GM23248 (cell line): ENCODE results near the gene SLC25A45. TPM values are rescaled to one million over a fixed set of nuclear protein-coding genes. Genes with fewer than 3 reads are reported as not detected.

Source experiments
- DNase-seq: peaks from one replicate; pipeline ENCODE4 v3.0.0-alpha.2; 2015
- H2AFZ ChIP-seq: fragments of 200-600 bp; sonication (generic); 2 replicates; pipeline ENCODE4 v1.6.1; 2016; ENCODE audit warnings: antibody characterized with exemption
- H3F3A ChIP-seq: fragments of 200-600 bp; sonication (generic); 2 replicates; pipeline ENCODE4 v1.6.1; 2016; ENCODE audit warnings: mild to moderate bottlenecking, antibody characterized with exemption, mixed run types; ENCODE audit not compliant: insufficient read depth
- H3K27ac ChIP-seq: fragments of 200-600 bp; sonication (generic); 2 replicates; pipeline ENCODE4 v1.5.1; 2016; ENCODE audit warnings: mild to moderate bottlenecking
- H3K27me3 ChIP-seq: fragments of 200-600 bp; sonication (generic); replicated peaks from 2 replicates; pipeline ENCODE4 v1.6.1; 2016; ENCODE audit warnings: mild to moderate bottlenecking; ENCODE audit not compliant: insufficient read depth
- H3K36me3 ChIP-seq: fragments of 200-600 bp; sonication (generic); 2 replicates; pipeline ENCODE4 v1.6.1; 2016; ENCODE audit warnings: low read depth, mild to moderate bottlenecking
- H3K4me1 ChIP-seq: fragments of 200-600 bp; sonication (generic); 2 replicates; pipeline ENCODE4 v1.6.1; 2016; ENCODE audit warnings: mild to moderate bottlenecking; ENCODE audit not compliant: insufficient read depth
- H3K4me2 ChIP-seq: fragments of 200-600 bp; sonication (generic); one replicate; pipeline ENCODE4 v1.6.1; 2016; ENCODE audit warnings: mild to moderate bottlenecking; ENCODE audit not compliant: unreplicated experiment
- H3K4me3 ChIP-seq: fragments of 200-600 bp; sonication (generic); 2 replicates; pipeline ENCODE4 v1.5.1; 2016; ENCODE audit warnings: mild to moderate bottlenecking
- H3K79me2 ChIP-seq: fragments of 200-600 bp; sonication (generic); 2 replicates; pipeline ENCODE4 v1.6.1; 2016; ENCODE audit warnings: mild to moderate bottlenecking; ENCODE audit not compliant: insufficient read depth
- H3K9ac ChIP-seq: fragments of 200-600 bp; sonication (generic); 2 replicates; pipeline ENCODE4 v1.6.1; 2016; ENCODE audit warnings: mild to moderate bottlenecking
- H3K9me2 ChIP-seq: fragments of 200-600 bp; sonication (generic); 2 replicates; pipeline ENCODE4 v1.6.1; 2016; ENCODE audit warnings: mixed run types, mild to moderate bottlenecking, moderate library complexity; ENCODE audit not compliant: insufficient read depth
- H3K9me3 ChIP-seq: fragments of 200-600 bp; sonication (generic); one replicate; pipeline ENCODE4 v1.6.1; 2017; ENCODE audit warnings: low read depth
- H4K20me1 ChIP-seq: fragments of 200-600 bp; sonication (generic); 2 replicates; pipeline ENCODE4 v1.6.0; 2016; ENCODE audit not compliant: insufficient read depth
- EZH2 ChIP-seq: fragments of 200-600 bp; sonication (generic); IDR thresholded peaks from 2 replicates; pipeline ENCODE4 v1.6.1; 2018; ENCODE audit warnings: antibody characterized with exemption, mild to moderate bottlenecking; ENCODE audit not compliant: insufficient read depth, poor library complexity, severe bottlenecking
- EZH2phosphoT487 ChIP-seq: fragments of 200-600 bp; sonication (generic); IDR thresholded peaks from 2 replicates; pipeline ENCODE4 v1.6.1; 2018; ENCODE audit warnings: antibody characterized with exemption, moderate library complexity, mild to moderate bottlenecking, low read depth; ENCODE audit not compliant: insufficient read depth
- WGBS, 2 experiments: methylation state at CpG; one replicate each; pipeline ENCODE4 v1.1.6; 2015 to 2017; ENCODE audit warnings: low lambda C conversion rate in 2 of 2, low coverage in 1 of 2; ENCODE audit errors: missing lambda C conversion rate in 2 of 2; 5-methylcytosine and 5-hydroxymethylcytosine counted together
- in situ Hi-C: fragments of 300-500 bp; cut with MboI; formaldehyde crosslinking; loops from 2 replicates; pipeline ENCODE4 v1.15.0; 2020
- polyA plus RNA-seq: library from polyadenylated mRNA; unstranded; fragments of >200 nt; fragmentation: Nextera tagmentation; extraction: Ambion mirVana; gene quantifications from 2 replicates; pipeline ENCODE4 v1.2.1, GENCODE V29; 2016
- total RNA-seq: library from RNA; depleted of rRNA; stranded (reverse); fragments of >200 nt; shearing (Covaris generic); gene quantifications from 2 replicates; pipeline ENCODE4 v1.2.3, GENCODE V29; 2014

Gene SLC25A45
- total and polyA plus RNA-seq, 2 experiments from 2014 or later, result 3.6 to 3.9 TPM

DNA sequence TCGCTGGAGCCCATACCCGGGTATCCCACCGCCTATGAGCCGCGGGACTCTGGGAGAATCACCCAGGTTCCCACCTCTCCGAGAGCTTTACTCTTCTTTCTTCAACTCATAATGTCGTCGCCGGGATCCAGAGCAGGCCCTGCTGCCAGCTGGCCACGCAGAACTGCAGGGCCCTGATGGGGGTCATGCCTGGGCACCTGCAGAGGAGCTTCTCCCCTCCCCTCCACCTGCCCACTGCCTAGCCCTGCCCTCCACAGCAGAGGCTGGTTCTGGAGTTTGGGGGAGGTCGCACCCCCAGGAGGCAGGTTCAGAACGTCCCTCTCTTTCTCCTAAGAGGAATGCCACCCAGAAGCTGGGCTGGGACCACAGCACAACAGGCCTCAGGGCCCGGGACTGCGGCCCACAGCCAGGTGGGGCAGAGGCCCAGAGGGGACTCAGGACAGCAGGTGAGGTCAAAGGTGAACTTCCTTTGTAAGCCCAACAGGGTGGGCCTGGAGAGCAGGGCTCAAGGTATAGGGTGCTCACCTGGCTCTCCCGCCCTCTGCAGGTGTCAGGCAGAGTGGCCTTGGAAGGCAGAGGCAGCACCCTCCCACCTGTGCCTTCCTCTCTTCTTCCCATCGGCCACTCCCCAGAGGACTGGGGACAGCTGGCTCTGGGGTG lies 1.9 kb downstream of the SLC25A45 start:
- Histone ChIP-seq H3K27ac (no peak overlapping the region; the same call in 1 of the 2 replicates), H3F3A (peaks cover 28% of the 10 kb centered on the region), H3K4me3 (no peak overlapping the region), H3K4me1 (peaks cover 27% of the 10 kb centered on the region), H4K20me1 (no peaks in the 10 kb centered on the region), H2AFZ (no peak overlapping the region), H3K36me3 (no peaks in the 10 kb centered on the region), H3K9me2 (no peaks in the 10 kb centered on the region), H3K9ac (0 out of 2 replicates have a peak overlapping the region, but pooled peaks have one; percentile 94), H3K9me3 (no peaks in the 10 kb centered on the region), H3K4me2 (no peak overlapping the region), H3K79me2 (peaks cover 19% of the 10 kb centered on the region), H3K27me3 (no peaks in the 10 kb centered on the region)
- TF ChIP-seq EZH2, result no peak
- no peak for TF ChIP-seq EZH2phosphoT487
- 89 to 91% methylated on average over 14 to 16 of the region's 16 CpGs for WGBS, 2 experiments
- in situ Hi-C loops, result no loop called here
- DNase-seq, result no peak

- DNase-seq, result no peak
- no peak overlapping the region for H3K4me3 ChIP-seq
- no peaks in the 10 kb centered on the region for H3K9me3 ChIP-seq
- no peak overlapping the region for H3K27ac ChIP-seq
- H3K27me3 ChIP-seq, result no peaks in the 10 kb centered on the region
- H4K20me1 ChIP-seq, result no peaks in the 10 kb centered on the region
- no peak overlapping the region for H3K9ac ChIP-seq
- H3K9me2 ChIP-seq, result no peaks in the 10 kb centered on the region
- H3K4me1 ChIP-seq, result peaks cover 27% of the 10 kb centered on the region
- H3K79me2 ChIP-seq, result peaks cover 12% of the 10 kb centered on the region
- no peak overlapping the region for H2AFZ ChIP-seq
- 92 to 94% methylated on average over 12 to 13 of the region's 13 CpGs for WGBS, 2 experiments
- peaks cover 23% of the 10 kb centered on the region for H3F3A ChIP-seq
- no peak overlapping the region for H3K4me2 ChIP-seq
- in situ Hi-C loops, result loop anchor here (10.0 kb wide), 1 partner anchor 135 kb away; no protein-coding TSS in a partner anchor
- H3K36me3 ChIP-seq, result no peaks in the 10 kb centered on the region
- TF ChIP-seq EZH2phosphoT487 (no peak), EZH2 (no peak)
Measured at GRCh38 chr11:65379698-65380459, 2.6 kb downstream of the SLC25A45 start.

GRCh38 chr11:65378928-65379638 lies 3.4 kb downstream of the SLC25A45 start:
- no peaks in the 10 kb centered on the region for H4K20me1 ChIP-seq
- in situ Hi-C loops, result loop anchor here (10.0 kb wide), 1 partner anchor 136 kb away; no protein-coding TSS in a partner anchor
- 95 to 97% methylated on average over 14 of the region's 14 CpGs for WGBS, 2 experiments
- H3F3A ChIP-seq, result peaks cover 15% of the 10 kb centered on the region
- H3K79me2 ChIP-seq, result peaks cover 10% of the 10 kb centered on the region
- H2AFZ ChIP-seq, result no peak overlapping the region
- no peak overlapping the region for H3K9ac ChIP-seq
- no peaks in the 10 kb centered on the region for H3K27me3 ChIP-seq
- H3K4me2 ChIP-seq, result no peak overlapping the region
- no peaks in the 10 kb centered on the region for H3K9me3 ChIP-seq
- no peak for DNase-seq
- no peaks in the 10 kb centered on the region for H3K36me3 ChIP-seq
- no peaks in the 10 kb centered on the region for H3K9me2 ChIP-seq
- TF ChIP-seq EZH2 (no peak), EZH2phosphoT487 (no peak)
- H3K4me1 ChIP-seq, result peaks cover 23% of the 10 kb centered on the region
- no peak overlapping the region for H3K4me3 ChIP-seq
- no peak overlapping the region for H3K27ac ChIP-seq

DNA sequence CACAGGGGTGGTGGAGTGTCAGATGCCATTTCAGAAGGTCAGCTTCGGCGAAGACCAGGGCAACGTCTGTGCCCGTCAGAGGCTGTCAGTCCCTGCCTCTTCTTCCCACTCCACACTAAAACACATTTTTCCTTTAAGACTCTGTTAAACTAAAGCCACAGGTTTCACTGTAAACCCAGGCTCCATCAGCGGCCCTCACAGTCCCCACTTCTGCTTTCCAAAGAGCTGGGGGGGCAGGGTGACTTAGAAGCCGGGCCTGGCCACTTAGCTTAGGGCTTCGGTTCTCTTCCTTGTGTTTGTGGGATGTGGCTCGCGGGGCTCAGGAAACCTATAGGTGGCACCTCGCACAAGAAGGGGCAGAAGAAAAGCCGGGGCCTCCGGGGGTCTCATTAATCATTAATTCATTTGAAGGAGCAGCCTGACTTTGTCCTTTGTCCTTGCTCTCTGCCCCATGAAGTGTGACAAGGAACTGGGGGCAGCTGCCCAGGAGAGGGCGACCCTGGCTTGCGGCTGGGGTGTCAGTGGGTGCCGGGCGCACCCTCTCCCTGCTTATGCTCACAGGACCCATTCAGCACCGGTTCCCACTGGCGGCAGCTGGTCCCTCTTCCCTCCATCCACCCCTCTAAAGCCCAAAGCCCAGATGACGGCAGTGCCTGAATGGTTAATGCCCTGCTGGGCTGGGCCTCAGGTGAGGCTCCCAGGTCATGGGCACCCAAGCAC lies 4.1 kb downstream of the SLC25A45 start:
- H3K79me2 ChIP-seq, result peaks cover 10% of the 10 kb centered on the region

More for the DNA sequence above, 4.1 kb downstream of the SLC25A45 start:
- Histone ChIP-seq H3K9ac (no peak overlapping the region), H3K4me3 (no peak overlapping the region), H3K27me3 (no peaks in the 10 kb centered on the region), H3F3A (peaks cover 8% of the 10 kb centered on the region), H3K9me3 (no peaks in the 10 kb centered on the region), H3K4me2 (no peak overlapping the region), H2AFZ (no peak overlapping the region), H3K36me3 (no peaks in the 10 kb centered on the region), H3K9me2 (no peaks in the 10 kb centered on the region), H3K27ac (no peak overlapping the region), H3K4me1 (peaks cover 16% of the 10 kb centered on the region), H4K20me1 (no peaks in the 10 kb centered on the region)
- no peak for DNase-seq
- in situ Hi-C loops, result loop anchor here (10.0 kb wide), 1 partner anchor 136 kb away; no protein-coding TSS in a partner anchor
- TF ChIP-seq EZH2, result no peak
- no peak for TF ChIP-seq EZH2phosphoT487
- WGBS, 2 experiments, result 86 to 87% methylated on average over 18 to 19 of the region's 19 CpGs
